IMR-90 (cell line): ENCODE results near the gene PPP1R14B. TPM values are rescaled to one million over a fixed set of nuclear protein-coding genes. Genes with fewer than 3 reads are reported as not detected.

Source experiments
- ATAC-seq: fragments of 200-7000 bp; cut with Tn5 transposase; 2 replicates; pipeline ENCODE4 v1.9.1; 2020; ENCODE audit warnings: low read depth, mild to moderate bottlenecking, moderate library complexity
- BruUV-seq: library from RNA; stranded (reverse); fragments of 400-500 nt; replicated peaks from 2 replicates; lab custom pipeline; 2021; lab: Mats Ljungman, UMichigan
- CTCF ChIA-PET: fragments of 300-600 bp; formaldehyde crosslinking; extraction: SDS; loops from one replicate; lab custom pipeline; 2021; ENCODE audit warnings: antibody characterized with exemption; lab: Yijun Ruan, JAX
- POLR2A ChIA-PET: fragments of 300-600 bp; sonication (Branson Sonifier 250); formaldehyde crosslinking; loops from one replicate; lab custom pipeline; 2022; ENCODE audit warnings: antibody characterized with exemption; ENCODE audit not compliant: unreplicated experiment; lab: Charles Lee
- DNase-seq: peaks from one replicate; pipeline ENCODE4 v3.0.0; 2013
- H2AFZ ChIP-seq: replicated peaks from 2 replicates; pipeline ENCODE3; 2013; ENCODE audit warnings: low read length, mild to moderate bottlenecking; ENCODE audit not compliant: poor library complexity
- H2AK5ac ChIP-seq: 2 replicates; pipeline ENCODE4 v1.6.1; 2013; ENCODE audit warnings: low read depth, low read length, inconsistent platforms
- H2AK9ac ChIP-seq: replicated peaks from 2 replicates; pipeline ENCODE3; 2013; ENCODE audit warnings: mild to moderate bottlenecking, low read depth, low read length, moderate library complexity; ENCODE audit not compliant: poor library complexity
- H2BK120ac ChIP-seq: 2 replicates; pipeline ENCODE4 v1.6.1; 2013; ENCODE audit warnings: low read depth, low read length, inconsistent platforms
- H2BK15ac ChIP-seq: 3 replicates; pipeline ENCODE4 v1.6.1; 2013; ENCODE audit warnings: low read depth, low read length, inconsistent platforms
- H2BK20ac ChIP-seq: 2 replicates; pipeline ENCODE4 v1.6.1; 2013; ENCODE audit warnings: low read depth, mild to moderate bottlenecking, inconsistent platforms, low read length, moderate library complexity
- H2BK5ac ChIP-seq: 2 replicates; pipeline ENCODE4 v1.6.1; 2013; ENCODE audit warnings: mild to moderate bottlenecking, low read depth, low read length, inconsistent platforms; ENCODE audit not compliant: poor library complexity, severe bottlenecking
- H3K14ac ChIP-seq: replicated peaks from 2 replicates; pipeline ENCODE4 v1.6.1; 2013; ENCODE audit warnings: low read depth, low read length, inconsistent platforms
- H3K18ac ChIP-seq: 2 replicates; pipeline ENCODE4 v1.6.1; 2013; ENCODE audit warnings: low read depth, low read length, control low read depth
- H3K23ac ChIP-seq: 2 replicates; pipeline ENCODE4 v1.6.1; 2013; ENCODE audit warnings: low read depth, low read length, inconsistent platforms
- H3K27ac ChIP-seq: 2 replicates; pipeline ENCODE4 v1.5.1; 2013; ENCODE audit warnings: mild to moderate bottlenecking, control low read depth, low read length; ENCODE audit not compliant: insufficient read depth
- H3K27me3 ChIP-seq: 2 replicates; pipeline ENCODE4 v1.6.1; 2013; ENCODE audit warnings: low read length; ENCODE audit not compliant: control insufficient read depth, insufficient read depth
- H3K36me3 ChIP-seq: 2 replicates; pipeline ENCODE4 v1.6.1; 2013; ENCODE audit warnings: low read length, mixed read lengths; ENCODE audit not compliant: control insufficient read depth, insufficient read depth
- H3K4ac ChIP-seq: 2 replicates; pipeline ENCODE4 v1.6.1; 2013; ENCODE audit warnings: low read depth, low read length, inconsistent platforms
- H3K4me1 ChIP-seq: 2 replicates; pipeline ENCODE4 v1.6.1; 2013; ENCODE audit warnings: low read length, mixed read lengths; ENCODE audit not compliant: control insufficient read depth, insufficient read depth
- H3K4me2 ChIP-seq: 2 replicates; pipeline ENCODE4 v1.6.1; 2013; ENCODE audit warnings: low read depth, mild to moderate bottlenecking, control low read depth, low read length, moderate library complexity
- H3K4me3 ChIP-seq: 2 replicates; pipeline ENCODE4 v1.5.1; 2013; ENCODE audit warnings: low read depth, mild to moderate bottlenecking, control low read depth, low read length, moderate library complexity; ENCODE audit not compliant: insufficient read depth
- H3K56ac ChIP-seq: 2 replicates; pipeline ENCODE4 v1.6.1; 2013; ENCODE audit warnings: low read length, inconsistent platforms; ENCODE audit not compliant: insufficient read depth; ENCODE audit errors: extremely low read depth
- H3K79me1 ChIP-seq, 2 experiments: 2 replicates each; pipeline ENCODE4 v1.6.1; 2013; ENCODE audit warnings: low read length in 2 of 2, inconsistent platforms in 1 of 2, low read depth in 1 of 2
- H3K9ac ChIP-seq: 2 replicates; pipeline ENCODE4 v1.6.1; 2013; ENCODE audit warnings: low read depth, low read length, control low read depth
- H3K9me1 ChIP-seq: 2 replicates; pipeline ENCODE4 v1.6.1; 2013; ENCODE audit warnings: low read length, inconsistent platforms; ENCODE audit not compliant: insufficient read depth
- H3K9me3 ChIP-seq: 2 replicates; pipeline ENCODE4 v1.6.1; 2013; ENCODE audit warnings: low read length; ENCODE audit not compliant: control insufficient read depth, insufficient read depth
- H4K20me1 ChIP-seq: 2 replicates; pipeline ENCODE4 v1.6.1; 2013; ENCODE audit warnings: low read length, inconsistent platforms; ENCODE audit not compliant: insufficient read depth
- H4K5ac ChIP-seq: 2 replicates; pipeline ENCODE4 v1.6.1; 2013; ENCODE audit warnings: mild to moderate bottlenecking, low read depth, low read length, control low read depth
- H4K8ac ChIP-seq, 2 experiments: 2 replicates each; pipeline ENCODE4 v1.6.1; 2013; ENCODE audit warnings: low read depth in 2 of 2, low read length in 2 of 2, control low read depth in 1 of 2, inconsistent platforms in 1 of 2
- H4K91ac ChIP-seq: 2 replicates; pipeline ENCODE4 v1.6.1; 2013; ENCODE audit warnings: low read depth, low read length, inconsistent platforms; ENCODE audit not compliant: insufficient read depth
- CEBPB ChIP-seq: IDR thresholded peaks from 2 replicates; pipeline ENCODE4 v1.6.1; 2012; ENCODE audit warnings: low read depth, low read length, improper control_type of control experiment
- CHD1 ChIP-seq: IDR thresholded peaks from 2 replicates; pipeline ENCODE4 v1.6.1; 2012; ENCODE audit warnings: low read depth, low read length, improper control_type of control experiment
- ELK1 ChIP-seq: fragments of 150-350 bp; IDR thresholded peaks from 2 replicates; pipeline ENCODE4 v1.6.1; 2016; ENCODE audit warnings: low read depth, mild to moderate bottlenecking, low read length, moderate library complexity, borderline replicate concordance
- MXI1 ChIP-seq: IDR thresholded peaks from 2 replicates; pipeline ENCODE4 v1.6.1; 2012; ENCODE audit warnings: low read depth, mild to moderate bottlenecking, low read length, moderate library complexity, borderline replicate concordance
- RFX5 ChIP-seq: IDR thresholded peaks from 2 replicates; pipeline ENCODE4 v1.8.0; 2012; ENCODE audit warnings: low read depth, mild to moderate bottlenecking, low read length, moderate library complexity
- SMC3 ChIP-seq: fragments of 150-350 bp; IDR thresholded peaks from 2 replicates; pipeline ENCODE4 v1.6.1; 2016; ENCODE audit warnings: low read depth, mild to moderate bottlenecking, antibody characterized with exemption, low read length, moderate library complexity
- WGBS, 2 experiments: methylation state at CpG; one replicate each; pipeline versions ENCODE4 v1.1.5 to v1.1.7; 2013; ENCODE audit warnings: missing lambda C conversion rate in 2 of 2; ENCODE audit not compliant: insufficient read length in 1 of 2; ENCODE audit errors: extremely low coverage in 2 of 2; 5-methylcytosine and 5-hydroxymethylcytosine counted together
- dilution Hi-C: fragments of 300-500 bp; cut with HindIII; formaldehyde crosslinking; loops from one replicate; pipeline ENCODE4 v1.14.3; 2018; ENCODE audit warnings: low sequenced_read_pairs; ENCODE audit not compliant: unreplicated experiment
- in situ Hi-C: fragments of 300-500 bp; cut with MboI; formaldehyde crosslinking; loops from 3 replicates; pipeline ENCODE4 v1.14.3; 2019; ENCODE audit warnings: low sequenced_read_pairs, inconsistent platforms, mixed read lengths
- intact Hi-C: fragments of 100-400 bp; cut with micrococcal nuclease; formaldehyde crosslinking; loops from 2 replicates; pipeline ENCODE4 v1.10.0; 2022
- polyA plus RNA-seq, 3 experiments: library from polyadenylated mRNA; depleted of rRNA; stranded (reverse); fragments of >200 nt; gene quantifications; 2 replicates each; pipeline ENCODE4 v1.2.3, GENCODE V29; 2012; ENCODE audit warnings: low replicate concordance in 1 of 3
- total RNA-seq: library from RNA; depleted of rRNA; stranded (reverse); fragments of >200 nt; gene quantifications from 2 replicates; pipeline ENCODE4 v1.2.3, GENCODE V29; 2012

The PPP1R14B gene
- total and polyA plus RNA-seq, 2 of the 4 experiments (the other 2 are of a cell fraction) = 176 to 257 TPM

GRCh38 chr11:64232967-64233315 lies 13.8 kb downstream of the PPP1R14B start:
- CTCF ChIA-PET = no interaction called here
- POLR2A ChIA-PET = no interaction called here
- H2AK9ac ChIP-seq = no peak overlapping the region

More at GRCh38 chr11:64232967-64233315, 13.8 kb downstream of the PPP1R14B start:
- ATAC-seq = no peak
- in situ Hi-C loops = no loop called here
- Histone ChIP-seq H2BK5ac (no peak overlapping the region), H3K56ac (no peak overlapping the region), H4K20me1 (no peaks in the 10 kb centered on the region), H3K9ac (no peak overlapping the region), H2BK15ac (no peak overlapping the region), H3K14ac (no peak overlapping the region), H3K27ac (no peak overlapping the region), H3K4me2 (no peak overlapping the region), H4K91ac (no peak overlapping the region), H3K23ac (no peak overlapping the region), H2BK20ac (no peak overlapping the region), H3K4me3 (no peak overlapping the region), H2AFZ (no peak overlapping the region), H3K18ac (no peak overlapping the region), H4K5ac (no peak overlapping the region), H3K4ac (no peak overlapping the region), H3K4me1 (peaks cover 13% of the 10 kb centered on the region), H3K36me3 (peaks cover 8% of the 10 kb centered on the region), H2BK120ac (no peak overlapping the region), H4K8ac (no peak overlapping the region), H3K27me3 (no peaks in the 10 kb centered on the region), H3K9me3 (no peaks in the 10 kb centered on the region), H3K9me1 (no peaks in the 10 kb centered on the region; the same call in 1 of the 2 replicates), H3K79me1 (peaks cover 16 to 64% of the 10 kb centered on the region in 2 experiments), H2AK5ac (no peak overlapping the region)
- WGBS, 2 experiments = 96% methylated on average over 3 of the region's 8 CpGs; no CpG with 5 or more reads in 1 of the 2 experiments
- no TSS peak for BruUV-seq
- no peak for DNase-seq
- intact Hi-C loops = no loop called here
- dilution Hi-C loops = no loop called here
- TF ChIP-seq CHD1 (no peak), RFX5 (no peak), MXI1 (no peak), SMC3 (no peak), ELK1 (no peak), CEBPB (no peak)
